T-helper 2 cell treated with Interferon-gamma antibody and Interleukin-4, amounts not matched to agents 100 ng/mL and 5 ng/mL, for 36 hours (primary cell): ENCODE data around the gene FHAD1. TPM values are rescaled to one million over a fixed set of nuclear protein-coding genes. Genes with fewer than 3 reads are reported as not detected.
"Not testable (repeated sequence)": the region's sequence is repeated elsewhere in the genome, so short reads cannot be mapped to it uniquely, and the experiment has no call there.

ENCODE experiments used
- intact Hi-C: fragments of 100-400 bp; cut with micrococcal nuclease; formaldehyde crosslinking; loops from one replicate; pipeline ENCODE4 v1.15.1; 2023
- total RNA-seq: library from RNA; stranded (reverse); gene quantifications from 2 replicates; pipeline ENCODE4 v1.2.3, GENCODE V29; 2022

Gene FHAD1
- total RNA-seq, 1 donor from 2014 or later, result 0.09 TPM

DNA sequence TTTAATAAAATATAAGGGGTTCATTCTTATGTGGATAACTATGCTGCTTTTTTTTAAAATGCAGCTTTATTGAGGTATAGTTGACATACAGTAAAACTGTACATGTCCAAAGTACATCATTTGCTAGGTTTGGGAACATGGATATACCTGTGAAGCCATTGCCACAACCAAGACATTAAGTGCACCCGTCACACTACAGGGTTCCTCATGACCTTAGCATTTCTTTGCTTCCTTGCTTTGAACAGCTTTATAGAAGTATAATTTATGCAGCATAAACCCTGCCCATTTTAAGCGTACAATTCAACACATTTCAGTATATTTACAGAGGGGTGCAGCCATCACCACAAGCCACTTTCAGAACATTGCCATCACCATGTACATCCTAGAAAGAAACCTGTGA lies 26.3 kb downstream of the FHAD1 start:
- intact Hi-C loops, result loop anchor here (10.0 kb wide), 1 partner anchor 118 kb away; the partner anchor contains the start of gene TMEM51

DNA sequence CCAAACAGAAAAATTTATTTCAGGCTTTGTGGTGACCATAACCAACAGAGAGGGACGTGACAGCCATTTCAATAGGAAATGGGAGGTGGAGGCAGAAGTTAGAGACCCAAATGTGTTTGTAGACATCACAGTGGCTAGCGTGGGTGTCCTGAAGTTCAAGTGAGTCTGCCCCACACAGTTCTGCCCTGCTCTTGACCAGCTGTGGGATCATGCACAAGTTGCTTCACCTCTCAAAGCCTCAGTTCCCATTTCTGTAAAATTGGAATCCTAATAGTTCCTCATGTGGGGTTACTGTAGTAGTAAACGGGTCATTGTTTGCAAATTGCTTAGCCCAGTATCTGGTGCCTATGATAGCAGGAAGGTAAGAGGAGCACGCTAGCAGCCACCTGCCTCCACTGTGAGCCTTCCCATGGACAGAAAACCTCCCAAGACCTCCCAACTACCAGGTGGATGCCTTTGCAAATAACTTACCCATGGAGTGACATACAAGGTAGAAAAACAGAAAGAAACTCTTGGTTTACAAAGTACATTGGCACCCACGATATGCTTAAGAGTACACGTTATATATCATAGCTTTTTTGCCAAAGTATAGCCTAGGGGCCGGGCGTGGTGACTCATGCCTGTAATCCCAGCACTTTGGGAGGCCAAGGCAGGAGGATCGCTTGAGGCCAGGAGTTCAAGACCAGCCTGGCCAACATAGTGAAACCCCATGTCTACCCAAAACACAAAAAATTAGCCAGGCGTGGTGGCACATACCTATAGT lies 29.1 kb downstream of the FHAD1 start:
- intact Hi-C loops, result loop anchor here (10.0 kb wide), 1 partner anchor 121 kb away; the partner anchor contains the start of gene TMEM51

DNA sequence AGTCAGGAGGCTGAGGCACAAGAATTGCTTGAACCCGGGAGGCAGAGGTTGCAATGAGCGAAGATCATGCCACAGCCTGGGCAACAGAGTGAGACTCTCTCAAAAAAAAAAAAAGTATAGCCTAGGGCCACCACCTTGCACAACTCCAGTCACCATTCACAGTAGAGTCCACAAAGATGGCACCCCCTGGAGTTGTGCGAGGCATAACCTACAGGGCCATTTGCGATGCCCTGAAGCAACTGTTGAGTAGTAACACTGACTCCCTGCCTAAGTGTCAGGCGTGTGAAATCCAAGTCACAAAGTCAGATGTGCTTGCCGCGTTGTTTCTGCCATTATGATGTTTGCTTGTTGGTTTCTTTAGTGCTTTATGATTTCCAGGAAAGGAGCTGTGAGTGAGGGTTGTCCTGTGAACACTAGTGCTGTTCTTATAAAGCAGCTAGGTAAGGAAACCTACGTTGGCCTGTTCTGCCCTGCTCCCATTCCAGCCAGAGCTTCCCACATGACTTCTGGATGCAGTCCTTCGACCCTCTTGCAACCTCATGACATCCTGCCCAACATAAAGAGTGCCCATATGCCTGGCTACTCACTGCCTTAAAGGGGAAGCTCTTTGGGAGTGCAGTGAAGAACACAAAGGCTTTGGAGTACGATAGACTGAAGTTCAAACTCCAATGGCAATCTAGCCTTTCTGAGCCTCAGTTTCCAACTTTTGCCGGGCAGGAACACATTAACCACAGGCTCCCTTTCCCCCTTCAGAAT lies 29.8 kb downstream of the FHAD1 start:
- intact Hi-C loops, result loop anchor here (10.0 kb wide), 1 partner anchor 122 kb away; the partner anchor contains the start of gene TMEM51

DNA sequence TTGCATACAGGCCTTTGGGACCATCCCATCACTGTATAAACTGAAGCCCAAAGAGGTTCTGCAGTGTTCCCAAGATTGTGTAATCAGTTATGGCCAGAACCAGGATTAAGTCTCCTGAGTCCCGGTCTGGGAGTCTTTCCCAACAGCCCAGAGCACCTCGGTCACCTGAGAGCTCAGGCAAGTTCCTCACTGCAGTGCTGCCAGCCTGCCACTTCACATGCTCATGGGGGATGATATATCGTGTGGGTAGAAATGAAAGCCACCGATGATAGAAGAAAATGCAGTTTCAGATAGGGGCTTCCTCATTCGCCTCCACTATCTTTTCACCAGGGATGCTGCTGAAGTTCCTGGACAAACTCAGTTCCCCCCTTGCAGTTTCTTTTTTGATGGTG lies 30.4 kb downstream of the FHAD1 start:
- intact Hi-C loops, result loop anchor here (10.0 kb wide), 1 partner anchor 123 kb away; the partner anchor contains the start of gene TMEM51

DNA sequence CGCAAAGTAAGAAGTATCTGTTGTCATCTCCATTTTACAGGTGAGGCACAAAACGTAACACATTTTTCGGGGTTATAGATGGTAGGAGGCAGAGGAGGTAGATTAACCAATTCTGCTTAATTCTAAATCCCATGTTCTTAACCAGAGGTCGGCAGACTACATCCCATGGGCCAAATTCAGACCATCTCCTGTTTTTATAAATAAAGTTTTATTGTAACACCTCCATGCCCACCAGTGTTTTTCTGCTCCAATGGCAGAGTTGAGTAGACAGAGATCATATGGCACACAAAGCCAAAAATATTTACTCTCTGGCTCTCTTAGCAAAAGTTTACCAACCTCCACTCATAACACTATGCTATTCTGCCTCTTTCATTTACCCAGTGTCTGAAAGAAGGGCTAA lies 30.9 kb downstream of the FHAD1 start:
- intact Hi-C loops, result loop anchor here (10.0 kb wide), 1 partner anchor 123 kb away; the partner anchor contains the start of gene TMEM51

DNA sequence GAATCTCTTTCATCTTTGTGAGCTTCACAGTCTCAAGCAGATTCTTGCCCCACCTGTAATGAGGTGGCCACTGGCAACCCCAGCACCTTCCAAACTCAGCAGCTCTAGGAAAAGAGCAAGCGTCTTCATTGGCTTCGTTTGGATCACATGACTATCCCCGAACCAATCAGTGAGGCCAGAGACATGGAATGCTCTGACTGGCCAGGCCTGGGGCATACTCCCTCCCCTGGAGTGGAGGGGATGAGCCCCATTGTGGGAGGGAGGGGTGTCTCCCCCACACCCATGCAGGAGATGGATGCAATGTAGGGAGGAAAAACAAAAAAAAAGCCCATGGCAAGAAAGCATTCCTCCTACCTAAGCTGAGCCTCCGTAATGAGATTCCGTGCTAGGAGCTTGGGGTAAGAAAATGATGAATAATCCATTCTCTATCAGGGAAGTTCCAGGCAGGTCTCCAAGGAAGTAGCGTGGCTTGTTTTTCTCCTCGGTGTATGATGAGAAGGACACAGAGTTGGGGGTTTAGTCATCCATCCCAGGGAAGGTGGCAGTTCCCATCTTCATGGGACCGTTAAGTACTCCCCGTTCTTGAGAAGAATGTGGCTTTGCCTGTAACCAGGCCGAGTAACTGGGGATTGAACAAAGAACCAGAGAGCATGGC lies 32.7 kb downstream of the FHAD1 start:
- intact Hi-C loops, result loop anchor here (10.0 kb wide), 1 partner anchor 125 kb away; the partner anchor contains the start of gene TMEM51

DNA sequence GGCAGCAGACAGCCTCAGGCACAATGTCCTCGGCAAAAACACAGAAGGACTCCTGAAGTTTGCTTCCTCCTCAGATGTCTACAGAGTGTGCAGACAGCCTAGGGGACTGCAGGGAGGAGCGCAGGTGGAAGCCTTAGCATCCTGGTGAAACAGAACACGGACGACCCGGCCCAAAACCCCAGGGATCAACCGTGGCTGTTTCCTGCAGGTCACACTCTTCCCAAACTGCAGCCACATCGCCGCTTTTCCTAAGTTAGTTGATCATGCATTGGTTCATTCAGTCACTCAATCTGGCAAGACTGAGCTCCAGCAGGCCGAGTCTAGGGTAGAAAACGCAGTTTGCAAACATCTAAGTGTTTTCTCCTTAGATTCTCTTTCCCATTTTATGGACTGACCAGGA lies 33.4 kb downstream of the FHAD1 start:
- intact Hi-C loops, result no loop called here

DNA sequence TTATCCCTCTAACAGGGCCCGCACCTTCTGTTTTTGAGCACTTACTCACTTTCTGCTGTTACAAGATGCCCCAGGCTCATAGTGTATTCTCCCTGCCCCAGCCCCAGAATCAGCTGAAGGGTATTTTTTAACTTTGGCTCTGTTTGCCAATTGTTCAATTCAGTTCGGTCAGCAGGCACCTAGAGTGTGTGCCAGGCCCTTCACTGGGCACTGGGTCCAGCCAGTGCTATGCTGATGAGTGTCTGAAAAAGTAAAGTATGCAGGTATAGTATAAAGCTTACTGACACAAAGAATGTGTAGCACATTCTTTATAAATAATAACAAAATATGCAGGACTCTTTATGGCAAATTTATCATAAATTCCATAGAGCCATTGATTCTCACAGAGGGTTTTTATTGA lies 35.0 kb downstream of the FHAD1 start:
- intact Hi-C loops, result no loop called here

DNA sequence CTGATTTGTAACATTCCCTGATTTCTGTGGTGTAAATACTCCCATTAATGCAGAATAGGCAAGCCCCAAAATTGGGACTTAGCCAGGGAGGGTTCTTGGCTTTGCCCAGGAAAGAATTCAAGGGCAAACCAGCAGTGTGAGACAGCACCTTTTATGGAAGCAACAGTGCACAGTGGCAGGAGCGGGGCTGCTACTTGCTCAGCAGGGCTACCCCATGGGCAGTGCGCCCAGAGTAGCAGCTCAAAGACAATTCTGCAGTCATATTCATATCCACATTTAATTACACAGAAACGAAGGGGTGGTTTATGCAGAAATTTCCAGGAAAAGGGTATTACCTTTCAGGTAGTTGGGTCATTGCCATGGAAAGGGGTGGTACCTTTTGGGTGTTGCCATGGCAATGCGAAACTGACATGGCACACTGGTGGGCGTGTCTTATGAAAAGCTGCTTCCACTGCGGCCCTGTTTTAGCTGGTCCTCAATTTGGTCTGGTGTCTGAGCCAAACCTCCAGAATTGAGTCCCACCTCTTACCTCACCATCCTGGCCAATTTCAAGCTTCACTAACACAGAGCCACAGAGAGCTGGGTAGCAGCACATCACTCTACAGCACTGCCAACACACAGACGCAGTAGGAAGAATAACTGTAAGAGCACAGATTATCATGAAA lies 35.9 kb downstream of the FHAD1 start:
- intact Hi-C loops, result no loop called here

DNA sequence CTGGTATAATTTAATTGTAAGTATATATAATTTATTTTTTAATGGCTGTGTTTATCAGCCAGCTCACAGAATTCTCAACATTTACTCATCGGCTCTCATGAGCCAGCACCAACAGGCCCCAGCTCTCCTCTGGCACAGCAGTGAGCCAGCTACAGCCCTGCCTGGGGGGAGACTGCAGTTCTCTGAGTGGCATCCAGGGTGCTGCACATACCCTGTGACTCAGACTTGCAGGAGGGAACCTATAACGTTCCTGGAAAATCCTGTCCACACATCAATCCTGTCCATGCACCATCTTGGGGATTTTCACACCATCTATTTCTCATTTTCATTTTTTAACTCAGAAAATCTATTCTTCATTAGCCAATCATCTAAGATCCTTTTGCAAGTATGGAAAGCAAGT lies 36.5 kb downstream of the FHAD1 start:
- intact Hi-C loops, result no loop called here

DNA sequence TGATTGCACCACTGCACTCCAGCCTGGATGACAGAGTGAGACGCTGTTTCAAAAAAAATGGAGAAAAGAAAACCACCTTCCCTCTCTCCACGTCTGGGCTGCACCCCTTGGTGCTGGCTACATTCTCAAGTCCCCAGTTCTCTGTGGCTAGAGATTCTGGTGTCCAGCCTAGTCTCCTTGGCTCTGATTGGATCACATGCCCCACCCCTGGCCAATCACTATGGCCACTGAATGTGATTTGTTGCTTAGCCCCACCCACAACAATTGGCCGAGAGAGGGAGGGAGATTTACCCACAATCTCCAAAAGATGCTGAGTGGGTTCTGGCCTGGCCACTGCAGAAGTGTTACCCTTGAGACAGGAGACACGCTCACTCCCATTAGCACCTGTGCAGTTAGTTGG lies 39.4 kb downstream of the FHAD1 start:
- intact Hi-C loops, result no loop called here

DNA sequence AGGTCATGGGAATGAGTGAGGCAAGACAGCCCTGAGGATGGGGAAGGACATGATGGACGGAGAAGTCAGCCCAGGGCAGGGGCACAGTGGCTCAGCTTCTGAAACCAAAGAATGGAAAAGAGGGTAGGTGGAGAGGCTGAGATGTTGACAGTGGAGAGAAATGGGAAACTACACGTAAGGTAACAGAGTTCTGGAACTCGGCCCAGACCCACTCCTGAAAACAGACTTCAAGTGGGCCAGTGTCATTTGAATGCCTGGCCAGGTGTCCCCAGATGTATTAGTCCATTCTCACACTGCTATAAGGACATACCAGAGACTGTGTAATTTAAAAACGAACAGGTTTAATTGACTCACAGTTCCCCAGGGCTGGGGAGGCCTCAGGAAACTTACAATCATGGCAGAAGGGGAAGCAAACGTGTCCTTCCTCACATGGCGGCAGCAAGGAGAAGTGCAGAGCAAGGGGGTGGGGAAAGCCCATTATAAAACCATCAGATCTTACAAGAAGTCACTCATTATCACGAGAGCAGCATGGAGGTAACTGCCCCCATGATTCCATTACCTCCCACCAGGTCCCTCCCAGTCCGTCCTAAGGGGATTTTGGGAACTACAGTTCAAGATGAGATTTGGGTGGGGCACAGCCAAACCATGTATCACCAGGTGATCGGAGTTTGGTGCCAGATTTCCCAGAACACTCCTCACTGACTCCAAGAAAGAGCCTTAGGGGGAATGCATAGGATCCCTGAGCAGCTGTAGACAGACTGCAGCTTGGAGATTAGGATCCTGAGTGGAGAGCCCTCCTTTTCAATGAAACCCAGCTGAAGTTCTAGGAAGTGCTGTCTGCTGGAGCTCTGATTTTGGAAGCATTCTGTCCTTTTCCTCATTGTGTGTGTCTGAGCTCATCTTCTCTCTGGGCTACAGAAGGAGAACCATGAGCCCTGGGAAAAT lies 40.3 kb downstream of the FHAD1 start:
- intact Hi-C loops, result no loop called here

DNA sequence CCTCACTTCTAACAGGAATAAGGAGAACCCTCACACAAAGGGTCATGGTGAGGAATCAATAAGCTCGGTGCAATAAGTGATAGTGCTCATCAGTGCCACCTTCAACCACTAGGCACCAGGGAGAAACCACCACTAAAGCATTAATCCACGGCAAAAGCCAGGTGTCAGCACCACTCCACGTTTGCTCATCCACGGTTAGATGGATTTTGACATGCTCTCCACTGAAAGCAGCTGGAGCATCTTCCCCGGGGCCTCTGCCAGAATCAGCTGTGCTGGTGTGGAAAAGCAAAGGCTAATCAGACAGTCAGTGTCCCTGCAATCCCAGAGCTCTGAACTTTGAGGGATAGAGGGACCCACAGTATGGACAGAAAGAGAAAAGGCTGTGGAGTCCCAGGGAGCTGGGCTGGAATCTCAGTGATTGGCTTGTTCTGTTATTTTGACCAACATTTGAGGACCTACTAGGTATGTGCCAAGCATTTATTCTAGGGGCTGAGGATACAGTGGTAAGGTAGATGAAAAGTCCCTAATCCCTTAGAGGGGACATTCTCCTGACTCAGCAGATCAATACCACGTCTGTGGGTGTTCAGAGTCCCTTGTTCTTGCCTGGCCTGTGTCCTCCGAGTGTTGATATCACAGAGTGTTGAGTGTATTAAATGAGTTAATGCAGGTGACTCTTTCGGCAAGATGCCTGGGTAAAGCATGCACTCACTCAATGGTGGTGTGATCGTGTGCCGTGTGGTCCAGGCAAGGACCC lies 41.3 kb downstream of the FHAD1 start:
- intact Hi-C loops, result no loop called here

DNA sequence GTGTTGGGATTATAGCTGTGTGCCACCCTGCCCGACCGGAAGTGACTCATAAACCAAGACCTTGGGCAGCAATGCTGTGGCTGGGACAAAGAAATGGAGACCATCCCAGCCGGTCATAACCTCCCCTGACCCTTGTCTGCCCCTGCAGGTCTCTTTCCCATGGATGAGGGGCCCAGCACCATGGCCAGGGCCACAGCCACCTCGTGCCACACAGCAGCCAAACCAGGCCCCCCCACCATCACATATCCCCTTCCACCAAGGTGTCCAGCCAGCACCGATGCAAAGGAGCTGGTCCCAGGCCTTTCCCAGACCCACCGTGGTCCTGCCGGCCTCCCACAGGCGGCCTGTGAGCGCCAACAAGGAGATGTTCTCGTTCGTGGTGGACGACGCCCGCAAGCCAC lies 42.2 kb downstream of the FHAD1 start:
- intact Hi-C loops, result no loop called here

DNA sequence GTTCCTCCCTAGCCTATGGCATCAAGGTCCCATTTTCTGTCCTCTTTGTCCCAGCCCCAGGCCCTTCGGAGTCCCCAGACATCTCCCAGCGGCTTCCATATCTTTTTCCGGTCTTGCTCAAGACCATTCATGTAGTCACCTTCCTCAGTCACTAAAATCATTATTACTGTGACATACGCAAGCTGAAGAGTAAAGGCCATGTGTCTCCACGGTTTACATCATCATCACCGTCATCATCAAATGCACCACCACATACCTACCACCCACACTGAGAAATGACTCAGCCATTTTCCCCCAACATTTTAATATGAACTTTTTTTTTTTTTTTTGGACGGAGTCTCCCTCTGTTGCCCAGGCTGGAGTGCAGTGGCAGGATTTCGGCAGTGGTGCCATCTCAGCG lies 43.4 kb downstream of the FHAD1 start:
- intact Hi-C loops, result no loop called here

DNA sequence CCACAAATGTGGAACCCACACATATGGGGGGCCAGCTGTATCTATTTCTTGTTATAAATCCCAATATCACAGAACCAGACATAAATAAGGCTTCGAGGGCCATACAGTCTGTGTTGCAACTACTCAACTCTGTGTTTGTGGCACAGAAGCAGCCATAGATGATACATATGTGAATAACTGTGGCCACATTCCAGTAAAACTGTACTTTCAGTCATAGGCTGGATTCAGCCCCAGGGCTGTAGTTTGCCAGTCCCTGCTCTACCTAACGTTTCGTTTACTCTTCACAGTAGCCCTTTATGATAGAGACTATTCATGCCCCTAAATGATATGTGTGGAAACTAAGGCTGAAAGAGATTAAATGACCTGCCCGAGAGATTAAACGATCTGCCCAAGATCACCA lies 48.7 kb downstream of the FHAD1 start:
- intact Hi-C loops, result no loop called here

DNA sequence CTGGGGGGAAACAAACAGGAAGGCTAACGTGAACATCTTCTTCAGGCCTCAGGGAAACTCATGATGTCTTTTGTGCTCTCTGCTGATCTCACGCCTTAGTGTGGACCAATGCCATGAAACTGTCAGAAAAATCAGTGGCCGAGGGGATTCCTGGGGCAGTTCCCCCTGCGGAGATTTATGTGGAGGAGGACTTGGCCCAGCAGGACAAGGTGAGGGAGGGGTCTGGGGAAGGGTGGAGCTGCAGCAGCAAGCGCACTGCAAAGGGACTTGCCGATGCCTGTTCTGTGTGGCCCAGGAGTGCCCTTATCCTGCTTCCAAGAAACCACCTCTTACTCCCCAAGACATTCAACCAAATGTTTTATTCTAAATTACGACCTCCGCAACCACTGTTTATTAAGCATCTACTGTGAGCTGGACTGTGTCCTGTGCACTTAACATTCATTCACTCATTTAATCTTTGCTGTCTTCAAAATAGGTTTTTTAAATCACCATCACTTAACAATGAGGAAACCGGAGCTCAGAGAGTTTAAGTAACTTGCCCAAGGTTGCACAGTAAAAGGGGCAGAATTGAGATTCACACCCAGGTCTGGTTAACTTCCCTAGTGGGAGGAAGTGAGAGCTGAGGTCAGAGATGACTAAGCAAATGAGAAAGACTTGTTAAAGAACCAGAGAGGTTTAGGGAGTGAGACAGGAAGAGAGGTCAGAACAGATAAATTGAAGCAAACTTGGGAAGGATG lies 49.7 kb downstream of the FHAD1 start:
- intact Hi-C loops, result no loop called here

DNA sequence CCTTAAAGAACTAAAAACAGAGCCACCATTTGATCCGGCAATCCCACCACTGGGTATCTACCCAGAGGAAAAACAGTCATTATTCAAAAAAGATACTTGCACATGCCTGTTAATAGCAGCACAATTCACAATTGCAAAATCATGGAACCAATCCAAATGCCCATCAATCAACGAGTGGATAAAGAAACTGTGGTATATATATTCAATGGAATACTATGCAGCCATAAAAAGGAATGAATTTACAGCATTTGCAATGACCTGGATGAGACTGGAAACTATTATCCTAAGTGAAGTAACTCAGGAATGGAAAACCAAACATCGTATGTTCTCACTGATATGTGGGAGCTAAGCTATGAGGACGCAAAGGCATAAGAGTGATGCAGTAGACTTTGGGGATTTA lies 51.0 kb downstream of the FHAD1 start:
- intact Hi-C loops, result not testable (repeated sequence)

DNA sequence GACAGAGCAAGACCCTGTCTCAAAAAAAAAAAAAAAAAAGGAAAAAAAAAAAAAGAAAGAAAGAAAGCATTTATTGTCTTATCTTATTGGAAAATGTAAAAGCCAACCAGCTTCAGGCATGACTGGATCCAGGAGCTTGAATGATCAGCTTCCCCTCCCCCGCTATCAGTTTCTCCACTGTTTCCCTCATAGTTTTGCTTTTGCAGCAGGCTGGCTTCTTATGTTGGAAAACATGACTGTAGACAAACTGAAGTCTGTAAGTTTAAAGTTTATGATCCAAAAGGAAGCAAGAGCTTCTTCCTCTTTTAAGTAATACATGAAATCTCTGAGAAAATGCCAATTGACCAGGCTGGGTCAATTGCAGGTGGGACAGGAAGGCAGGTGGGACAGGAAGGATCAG lies 52.2 kb downstream of the FHAD1 start:
- intact Hi-C loops, result no loop called here
